NCI-H1694 (cell line): Measurements from ENCODE around the gene KRT79.

Experiments used
- DNase-seq: peaks from one replicate; lab custom pipeline; 2025; lab: John Stamatoyannopoulos, UW

KRT79 gene

GRCh38 chr12:52819731-52820510, 14.2 kb downstream of the KRT79 start:
- no peak for DNase-seq

- DNase-seq: no peak
Measured at GRCh38 chr12:52818887-52819420, 15.2 kb downstream of the KRT79 start.

GRCh38 chr12:52818388-52818787, 15.7 kb downstream of the KRT79 start:
- DNase-seq: no peak

GRCh38 chr12:52817699-52818238, 16.3 kb downstream of the KRT79 start:
- no peak for DNase-seq

GRCh38 chr12:52817003-52817698, 17.0 kb downstream of the KRT79 start:
- no peak for DNase-seq

- no peak for DNase-seq
Measured at GRCh38 chr12:52815676-52816588, 18.2 kb downstream of the KRT79 start.

- DNase-seq: no peak
Measured at GRCh38 chr12:52815161-52815560, 18.9 kb downstream of the KRT79 start.

- DNase-seq: no peak
Measured at GRCh38 chr12:52814710-52815155, 19.4 kb downstream of the KRT79 start.

- DNase-seq: no peak
Measured at GRCh38 chr12:52813885-52814709, 20.0 kb downstream of the KRT79 start, which contains the start of gene KRT4. Gene KRT4 (minus strand): TSS chr12:52814116. CDS start chr12:52814058, 58 bp downstream.

GRCh38 chr12:52813203-52813819, 20.8 kb downstream of the KRT79 start:
- no peak for DNase-seq

GRCh38 chr12:52812749-52813148, 21.4 kb downstream of the KRT79 start:
- no peak for DNase-seq

GRCh38 chr12:52812073-52812400, 22.1 kb downstream of the KRT79 start:
- no peak for DNase-seq

GRCh38 chr12:52811191-52812072, 22.7 kb downstream of the KRT79 start:
- no peak for DNase-seq

GRCh38 chr12:52810554-52810953, 23.6 kb downstream of the KRT79 start:
- DNase-seq: no peak

GRCh38 chr12:52809166-52809565, 24.9 kb downstream of the KRT79 start:
- no peak for DNase-seq

GRCh38 chr12:52808573-52809160, 25.4 kb downstream of the KRT79 start:
- DNase-seq: no peak

GRCh38 chr12:52807544-52808470, 26.3 kb downstream of the KRT79 start:
- DNase-seq: no peak
